ENCODE data around the gene TAF3. TPM values are rescaled to one million over a fixed set of nuclear protein-coding genes. Genes with fewer than 3 reads are reported as not detected.

TAF3 gene
- total RNA-seq, 3 donors from 2014 or later = 7.4 to 9.7 (median 9.2) TPM

GRCh38 chr10:8060704-8061121 is 242.4 kb downstream of the TAF3 start:
- no peak for DNase-seq (ENCODE audit: low spot score in 2 of 2)
- TF ChIP-seq POLR2AphosphoS5 (IDR thresholded peaks at IDR 0.05) (no peak), POLR2A (IDR thresholded peaks at IDR 0.05) (no peak)
- TF ChIP-seq, protein P1, sequence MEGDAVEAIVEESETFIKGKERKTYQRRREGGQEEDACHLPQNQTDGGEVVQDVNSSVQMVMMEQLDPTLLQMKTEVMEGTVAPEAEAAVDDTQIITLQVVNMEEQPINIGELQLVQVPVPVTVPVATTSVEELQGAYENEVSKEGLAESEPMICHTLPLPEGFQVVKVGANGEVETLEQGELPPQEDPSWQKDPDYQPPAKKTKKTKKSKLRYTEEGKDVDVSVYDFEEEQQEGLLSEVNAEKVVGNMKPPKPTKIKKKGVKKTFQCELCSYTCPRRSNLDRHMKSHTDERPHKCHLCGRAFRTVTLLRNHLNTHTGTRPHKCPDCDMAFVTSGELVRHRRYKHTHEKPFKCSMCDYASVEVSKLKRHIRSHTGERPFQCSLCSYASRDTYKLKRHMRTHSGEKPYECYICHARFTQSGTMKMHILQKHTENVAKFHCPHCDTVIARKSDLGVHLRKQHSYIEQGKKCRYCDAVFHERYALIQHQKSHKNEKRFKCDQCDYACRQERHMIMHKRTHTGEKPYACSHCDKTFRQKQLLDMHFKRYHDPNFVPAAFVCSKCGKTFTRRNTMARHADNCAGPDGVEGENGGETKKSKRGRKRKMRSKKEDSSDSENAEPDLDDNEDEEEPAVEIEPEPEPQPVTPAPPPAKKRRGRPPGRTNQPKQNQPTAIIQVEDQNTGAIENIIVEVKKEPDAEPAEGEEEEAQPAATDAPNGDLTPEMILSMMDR (IDR thresholded peaks at IDR 0.05) = no peak
- intact Hi-C loops (cut with DNase I; ENCODE audit: low total_unique reads) = loop anchor here (10.0 kb wide), 1 partner anchor 344 kb away; no protein-coding TSS in a partner anchor
- Histone ChIP-seq H3K27ac (peak overlapping the region; percentile 91 to 96), H3K4me1 (no peaks in the 10 kb centered on the region), H3K27me3 (peaks cover 0 to 11% of the 10 kb centered on the region in 2 donors), H3K36me3 (no peaks in the 10 kb centered on the region), H3K9me3 (no peaks in the 10 kb centered on the region), H3K4me3 (peak overlapping the region in 2 of 3 donors; percentile 72 to 87)

GRCh38 chr10:8061274-8062211 is 243.2 kb downstream of the TAF3 start:
- H3K27ac ChIP-seq = peak overlapping the region; percentile 91 to 96
- no peaks in the 10 kb centered on the region for H3K36me3 ChIP-seq
- TF ChIP-seq, protein P1 (IDR thresholded peaks at IDR 0.05) = no peak
- TF ChIP-seq POLR2AphosphoS5 (IDR thresholded peaks at IDR 0.05) = no peak
- TF ChIP-seq POLR2A (IDR thresholded peaks at IDR 0.05) = no peak
- peak overlapping the region in 2 of 3 donors; percentile 72 to 87 for H3K4me3 ChIP-seq
- peaks cover 0 to 8% of the 10 kb centered on the region in 2 donors for H3K27me3 ChIP-seq
- no peaks in the 10 kb centered on the region for H3K4me1 ChIP-seq
- intact Hi-C loops (cut with DNase I; ENCODE audit: low total_unique reads) = loop anchor here (10.0 kb wide), 1 partner anchor 343 kb away; no protein-coding TSS in a partner anchor
- H3K9me3 ChIP-seq = no peaks in the 10 kb centered on the region
- no peak for DNase-seq (ENCODE audit: low spot score in 2 of 2)

GRCh38 chr10:8063128-8063908 is 245.0 kb downstream of the TAF3 start:
- H3K27me3 ChIP-seq = peaks cover 0 to 5% of the 10 kb centered on the region in 2 donors
- TF ChIP-seq POLR2AphosphoS5 (IDR thresholded peaks at IDR 0.05) (no peak), POLR2A (IDR thresholded peaks at IDR 0.05) (no peak)
- TF ChIP-seq, protein P1 (IDR thresholded peaks at IDR 0.05) = no peak
- peak overlapping the region in 2 of 3 donors; percentile 52 to 72 for H3K4me3 ChIP-seq
- no peaks in the 10 kb centered on the region for H3K4me1 ChIP-seq
- no peak for DNase-seq (ENCODE audit: low spot score in 2 of 2)
- intact Hi-C loops (cut with DNase I; ENCODE audit: low total_unique reads) = loop anchor here (10.0 kb wide), 1 partner anchor 341 kb away; no protein-coding TSS in a partner anchor
- peak overlapping the region; percentile 68 to 91 for H3K27ac ChIP-seq
- H3K9me3 ChIP-seq = no peaks in the 10 kb centered on the region
- H3K36me3 ChIP-seq = no peaks in the 10 kb centered on the region

DNA sequence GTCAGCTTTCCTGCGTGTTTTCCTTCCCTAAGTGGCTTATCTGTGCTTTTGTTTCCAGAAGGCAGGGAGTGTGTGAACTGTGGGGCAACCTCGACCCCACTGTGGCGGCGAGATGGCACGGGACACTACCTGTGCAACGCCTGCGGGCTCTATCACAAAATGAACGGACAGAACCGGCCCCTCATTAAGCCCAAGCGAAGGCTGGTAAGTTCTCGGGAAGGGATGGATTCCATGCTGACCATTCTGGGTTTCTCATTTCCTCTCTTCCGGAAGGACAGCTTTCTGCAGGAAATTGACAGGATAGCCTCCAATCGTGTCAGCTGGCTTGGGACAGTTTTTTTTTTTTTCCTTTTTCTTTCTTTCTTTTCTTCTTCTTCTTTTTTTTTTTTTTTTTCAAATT is 245.6 kb downstream of the TAF3 start:
- no peaks in the 10 kb centered on the region for H3K9me3 ChIP-seq
- no peaks in the 10 kb centered on the region for H3K4me1 ChIP-seq
- intact Hi-C loops (cut with DNase I; ENCODE audit: low total_unique reads) = loop anchor here (10.0 kb wide), 1 partner anchor 341 kb away; no protein-coding TSS in a partner anchor
- no peak for DNase-seq (ENCODE audit: low spot score in 2 of 2)
- no peaks in the 10 kb centered on the region for H3K27me3 ChIP-seq
- H3K27ac ChIP-seq = peak overlapping the region; percentile 68 to 91
- TF ChIP-seq POLR2AphosphoS5 (IDR thresholded peaks at IDR 0.05) (no peak), POLR2A (IDR thresholded peaks at IDR 0.05) (no peak)
- TF ChIP-seq, protein P1 (IDR thresholded peaks at IDR 0.05) = no peak
- H3K4me3 ChIP-seq = peak overlapping the region in 2 of 3 donors; percentile 11 to 52
- H3K36me3 ChIP-seq = no peaks in the 10 kb centered on the region

Measured in breast epithelium (tissue), 4 donors.